ENCODE results near the gene C1QTNF8. TPM values are rescaled to one million over a fixed set of nuclear protein-coding genes. Genes with fewer than 3 reads are reported as not detected.

C1QTNF8 gene
- polyA plus RNA-seq, 2 of the 4 experiments (the other 2 are of a cell fraction), result not detected

- H3K4me2 ChIP-seq, result peak within 1 kb of the TSS; percentile 41
- no peak for TF ChIP-seq CHD2 (IDR thresholded peaks at IDR 0.05; ENCODE audit: low read length, partially characterized antibody)
- no peak for TF ChIP-seq ZNF302 (CRISPR knock-in tag; IDR thresholded peaks at IDR 0.05)
- TF ChIP-seq POLR2A (IDR thresholded peaks at IDR 0.05; ENCODE audit: low read length), result no peak
- no peak for TF ChIP-seq HEYL (CRISPR knock-in tag; IDR thresholded peaks at IDR 0.05)
- no peak for TF ChIP-seq ZSCAN20 (CRISPR knock-in tag; IDR thresholded peaks at IDR 0.05)
- no peak for TF ChIP-seq RNF2 (IDR thresholded peaks at IDR 0.05; ENCODE audit: borderline replicate concordance, low read depth)
- peaks cover 26% of the 10 kb centered on the region for H3K4me1 ChIP-seq
- ATAC-seq (no peak), DNase-seq (ENCODE audit: low read depth in 1 of 2, low spot score in 1 of 2) (no peak), FAIRE-seq (no peak)
- ChIA-PET CTCF (interaction anchor here (1.1 to 12.4 kb wide), 6 partner anchors 11 to 264 kb away, joined by 3 to 174 read pairs (median 4); no protein-coding TSS in a partner anchor), POLR2A (no interaction called here)
- no peaks in the 10 kb centered on the region for H3K9me3 ChIP-seq
- H3K4me3 ChIP-seq, result no peak within 1 kb of the TSS; the same call in 2 of the 3 replicates
- H3K27ac ChIP-seq, result no peak within 1 kb of the TSS
- WGBS (ENCODE audit: missing lambda C conversion rate), result 23% methylated on average over 23 of the region's 59 CpGs
Observed at GRCh38 chr16:1072526-1073261, 23.4 kb downstream of the C1QTNF8 start, which contains the start of gene SSTR5. SSTR5 (plus strand) TSS chr16:1072747; CDS start chr16:1078869, 6,122 bp downstream.

GRCh38 chr16:1071561-1072225, 24.4 kb downstream of the C1QTNF8 start:
- WGBS (ENCODE audit: missing lambda C conversion rate), result 3% methylated on average over 10 of the region's 30 CpGs
- FAIRE-seq (no peak), DNase-seq (ENCODE audit: low read depth in 1 of 2, low spot score in 1 of 2) (no peak), ATAC-seq (no peak)
- CTCF ChIA-PET, result interaction anchor here (1.2 to 12.4 kb wide), 4 partner anchors 10 to 257 kb away, joined by 3 to 174 read pairs (median 4); no protein-coding TSS in a partner anchor
- TF ChIP-seq EHF (CRISPR knock-in tag; IDR thresholded peaks at IDR 0.05) (no peak), BHLHE40 (IDR thresholded peaks at IDR 0.05; ENCODE audit: low read depth, low read length) (no peak), RFX5 (IDR thresholded peaks at IDR 0.05) (no peak), SMC3 (IDR thresholded peaks at IDR 0.05) (no peak), KDM5A (IDR thresholded peaks at IDR 0.05) (no peak), ZSCAN20 (CRISPR knock-in tag; IDR thresholded peaks at IDR 0.05) (no peak), EP300 (IDR thresholded peaks at IDR 0.05) (no peak), MYC (IDR thresholded peaks at IDR 0.05; ENCODE audit: borderline replicate concordance, low read length) (no peak), CBX8 (IDR thresholded peaks at IDR 0.05) (no peak), NFE2L2 (conservative IDR thresholded peaks at IDR 0.05; ENCODE audit: low read length) (no peak), ZC3H11A (IDR thresholded peaks at IDR 0.05) (no peak), EHMT2 (IDR thresholded peaks at IDR 0.05; ENCODE audit: low read depth) (no peak), CHD2 (IDR thresholded peaks at IDR 0.05; ENCODE audit: low read length, partially characterized antibody) (no peak), MAFK (IDR thresholded peaks at IDR 0.05; ENCODE audit: partially characterized antibody) (no peak), CEBPB (IDR thresholded peaks at IDR 0.05) (no peak), JUN (IDR thresholded peaks at IDR 0.05) (no peak), CBX2 (IDR thresholded peaks at IDR 0.05; ENCODE audit: borderline replicate concordance, low read depth) (no peak), POLR2A (IDR thresholded peaks at IDR 0.05; ENCODE audit: low read length) (no peak)
- TF ChIP-seq, protein P1, sequence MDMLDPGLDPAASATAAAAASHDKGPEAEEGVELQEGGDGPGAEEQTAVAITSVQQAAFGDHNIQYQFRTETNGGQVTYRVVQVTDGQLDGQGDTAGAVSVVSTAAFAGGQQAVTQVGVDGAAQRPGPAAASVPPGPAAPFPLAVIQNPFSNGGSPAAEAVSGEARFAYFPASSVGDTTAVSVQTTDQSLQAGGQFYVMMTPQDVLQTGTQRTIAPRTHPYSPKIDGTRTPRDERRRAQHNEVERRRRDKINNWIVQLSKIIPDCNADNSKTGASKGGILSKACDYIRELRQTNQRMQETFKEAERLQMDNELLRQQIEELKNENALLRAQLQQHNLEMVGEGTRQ (IDR thresholded peaks at IDR 0.05), result no peak
- TF ChIP-seq, protein P2, sequence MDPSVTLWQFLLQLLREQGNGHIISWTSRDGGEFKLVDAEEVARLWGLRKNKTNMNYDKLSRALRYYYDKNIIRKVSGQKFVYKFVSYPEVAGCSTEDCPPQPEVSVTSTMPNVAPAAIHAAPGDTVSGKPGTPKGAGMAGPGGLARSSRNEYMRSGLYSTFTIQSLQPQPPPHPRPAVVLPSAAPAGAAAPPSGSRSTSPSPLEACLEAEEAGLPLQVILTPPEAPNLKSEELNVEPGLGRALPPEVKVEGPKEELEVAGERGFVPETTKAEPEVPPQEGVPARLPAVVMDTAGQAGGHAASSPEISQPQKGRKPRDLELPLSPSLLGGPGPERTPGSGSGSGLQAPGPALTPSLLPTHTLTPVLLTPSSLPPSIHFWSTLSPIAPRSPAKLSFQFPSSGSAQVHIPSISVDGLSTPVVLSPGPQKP (IDR thresholded peaks at IDR 0.05; ENCODE audit: low read depth, low read length), result no peak
- Histone ChIP-seq H3K9me3 (no peaks in the 10 kb centered on the region), H3K27ac (no peak overlapping the region), H3K4me2 (peak overlapping the region; percentile 41), H3K4me3 (no peak overlapping the region), H3K4me1 (peaks cover 17% of the 10 kb centered on the region; the same call in 2 of the 3 replicates)
- POLR2A ChIA-PET, result no interaction called here

Data from A549 (cell line).